HG02840 (cell line): ENCODE data around the gene LRRC73.
"Not testable (repeated sequence)": the region's sequence is repeated elsewhere in the genome, so short reads cannot be mapped to it uniquely, and the experiment has no call there.

Experiments
- ATAC-seq: cut with Tn5 transposase; IDR thresholded peaks from one replicate; pipeline ENCODE4 v1.9.1; 2021; ENCODE audit warnings: mild to moderate bottlenecking, moderate library complexity, moderate number of reproducible peaks; ENCODE audit not compliant: unreplicated experiment, low FRiP score

LRRC73 gene

DNA sequence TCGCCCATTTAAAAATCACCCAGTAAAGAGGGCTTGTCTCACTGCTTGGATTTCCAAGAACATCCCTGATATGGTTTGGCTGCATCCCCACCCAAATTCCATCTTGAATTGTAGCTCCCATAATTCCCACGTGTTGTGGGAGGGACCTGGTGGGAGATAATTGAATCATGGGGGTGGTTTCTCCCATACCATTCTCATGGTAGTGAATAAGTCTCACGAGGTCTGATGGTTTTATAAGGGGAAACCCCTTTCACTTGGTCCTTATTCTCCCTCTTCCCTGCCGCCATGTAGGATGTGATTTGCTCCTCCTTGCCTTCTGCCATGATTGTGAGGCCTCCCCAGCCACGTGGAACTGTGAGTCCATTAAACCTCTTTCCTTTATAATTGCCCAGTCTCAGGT, 42.9 kb downstream of the LRRC73 start:
- ATAC-seq = not testable (repeated sequence)

- ATAC-seq = no peak
These were observed 44.2 kb downstream of the LRRC73 start for GRCh38 chr6:43465948-43466347.

- ATAC-seq = no peak
These were observed 45.8 kb downstream of the LRRC73 start for GRCh38 chr6:43464337-43464736.

DNA sequence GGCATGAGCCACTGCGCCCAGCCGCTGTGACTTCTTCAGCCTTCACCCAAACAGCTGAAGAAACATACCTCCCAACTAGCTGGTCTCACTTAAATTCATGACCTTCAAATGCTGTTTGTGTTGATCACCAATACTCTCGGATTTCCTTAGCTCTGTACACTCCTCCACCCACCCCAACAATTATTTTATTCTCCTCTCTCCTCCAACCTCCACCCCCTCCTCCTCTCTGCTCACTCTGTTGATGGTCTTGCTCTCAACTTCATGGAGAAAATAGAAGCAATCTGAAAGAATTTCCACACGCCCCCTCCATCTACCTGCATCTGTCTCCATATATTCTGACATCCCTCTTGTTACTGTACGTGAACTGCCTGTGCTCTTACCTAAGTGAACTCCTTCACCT, 48.2 kb downstream of the LRRC73 start:
- no peak for ATAC-seq

DNA sequence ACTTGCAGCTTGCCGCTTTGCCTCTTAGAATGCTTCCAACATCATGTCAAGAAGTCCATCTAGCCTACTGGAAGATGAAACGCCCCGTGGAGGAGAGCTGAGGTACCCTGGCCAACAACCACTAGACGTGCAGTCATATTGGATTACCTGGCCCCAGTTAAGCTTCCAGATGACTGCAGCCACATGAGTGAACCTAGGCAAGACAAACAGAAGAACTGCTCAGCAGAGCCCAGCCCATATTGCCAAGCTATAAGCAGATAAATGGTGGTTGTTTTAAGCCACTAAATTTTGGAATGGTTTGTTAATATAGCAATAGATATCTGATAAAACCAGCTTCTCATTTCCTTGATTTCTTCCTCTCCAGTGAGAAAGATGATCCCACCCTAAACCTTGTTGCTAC, 50.1 kb downstream of the LRRC73 start:
- no peak for ATAC-seq

DNA sequence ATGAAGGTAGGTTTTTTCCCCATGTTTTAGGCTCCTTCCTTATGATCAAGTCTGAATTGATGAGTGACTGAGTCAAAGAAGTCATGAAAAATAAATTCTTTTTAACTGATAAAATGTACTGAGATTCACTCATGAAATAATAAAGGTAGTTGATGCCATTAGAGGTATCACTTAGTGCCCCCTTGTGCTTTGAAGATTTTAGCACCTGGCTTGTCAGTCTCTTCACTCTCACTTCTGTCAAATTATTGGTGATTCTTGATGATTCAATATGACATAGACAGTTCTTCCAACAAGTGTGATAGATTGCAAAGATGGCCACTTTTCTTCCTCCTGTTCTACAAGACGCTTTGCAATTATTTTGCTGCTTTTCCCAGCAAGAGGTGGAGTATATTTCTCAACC, 50.6 kb downstream of the LRRC73 start:
- ATAC-seq = no peak

GRCh38 chr6:43458154-43458553, 52.0 kb downstream of the LRRC73 start:
- not testable (repeated sequence) for ATAC-seq

- ATAC-seq = no peak
These were observed 52.5 kb downstream of the LRRC73 start for GRCh38 chr6:43457643-43458042.
